ENCODE measurements around the gene NRTN. TPM values are rescaled to one million over a fixed set of nuclear protein-coding genes. Genes with fewer than 3 reads are reported as not detected.

Gene NRTN
- total RNA-seq, 1 donor from 2014 or later, result 5.4 TPM

DNA sequence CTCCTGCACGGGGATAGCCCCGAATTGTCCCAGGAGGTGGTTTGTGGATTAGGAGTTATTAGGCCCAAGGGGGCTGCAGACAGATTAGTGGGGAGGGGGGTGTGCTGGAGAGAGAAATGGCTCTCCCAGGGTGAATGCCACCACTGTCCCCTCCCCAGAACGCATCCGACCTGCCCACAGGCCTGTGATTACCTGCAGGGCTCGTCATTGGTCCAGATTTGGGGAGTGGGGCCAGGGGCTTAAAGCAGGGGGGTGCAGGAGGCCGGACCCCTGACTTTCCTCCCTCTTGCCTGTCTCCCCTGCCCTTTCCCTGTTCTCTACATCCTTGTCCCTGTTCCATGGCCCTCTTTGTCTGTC, 1.2 kb downstream of the NRTN start:
- Mint-ChIP-seq H3K27me3 (peaks cover 9% of the 10 kb centered on the region), H3K4me3 (peak overlapping the region; percentile 65), H3K27ac (peak overlapping the region; percentile 1), H3K4me1 (ENCODE audit: unreplicated experiment) (peaks cover 17% of the 10 kb centered on the region), H3K36me3 (no peaks in the 10 kb centered on the region), H3K9me3 (no peaks in the 10 kb centered on the region)
- TF ChIP-seq CTCF (conservative IDR thresholded peaks at IDR 0.05), result no peak
- DNase-seq (ENCODE audit: extremely low spot score, unreplicated experiment), result no peak

DNA sequence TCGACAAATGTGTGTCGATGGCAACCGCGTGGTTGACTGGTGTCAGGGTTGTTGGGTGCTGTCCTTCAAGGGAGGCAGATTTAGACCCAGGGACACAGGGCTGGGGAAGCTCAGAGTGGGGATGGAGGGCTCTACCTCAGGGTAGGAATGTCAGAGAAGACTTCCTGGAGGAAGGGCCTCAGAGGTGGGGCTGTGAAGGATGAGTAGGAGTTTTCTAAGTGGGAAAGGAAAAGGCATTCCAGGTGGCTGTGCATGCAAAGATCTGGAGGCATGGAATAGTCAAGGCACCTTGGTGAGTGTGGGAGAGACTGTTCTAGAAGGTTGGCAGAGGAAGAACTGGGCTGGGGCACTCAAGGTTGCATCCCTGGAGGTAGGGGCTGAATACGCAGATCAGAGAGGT, 2.0 kb downstream of the NRTN start:
- Mint-ChIP-seq H3K4me3 (peak overlapping the region; percentile 65), H3K36me3 (no peaks in the 10 kb centered on the region), H3K4me1 (ENCODE audit: unreplicated experiment) (peaks cover 14% of the 10 kb centered on the region), H3K27ac (peak overlapping the region; percentile 1), H3K27me3 (peaks cover 7% of the 10 kb centered on the region), H3K9me3 (no peaks in the 10 kb centered on the region)
- no peak for DNase-seq (ENCODE audit: extremely low spot score, unreplicated experiment)
- TF ChIP-seq CTCF (conservative IDR thresholded peaks at IDR 0.05), result no peak

DNA sequence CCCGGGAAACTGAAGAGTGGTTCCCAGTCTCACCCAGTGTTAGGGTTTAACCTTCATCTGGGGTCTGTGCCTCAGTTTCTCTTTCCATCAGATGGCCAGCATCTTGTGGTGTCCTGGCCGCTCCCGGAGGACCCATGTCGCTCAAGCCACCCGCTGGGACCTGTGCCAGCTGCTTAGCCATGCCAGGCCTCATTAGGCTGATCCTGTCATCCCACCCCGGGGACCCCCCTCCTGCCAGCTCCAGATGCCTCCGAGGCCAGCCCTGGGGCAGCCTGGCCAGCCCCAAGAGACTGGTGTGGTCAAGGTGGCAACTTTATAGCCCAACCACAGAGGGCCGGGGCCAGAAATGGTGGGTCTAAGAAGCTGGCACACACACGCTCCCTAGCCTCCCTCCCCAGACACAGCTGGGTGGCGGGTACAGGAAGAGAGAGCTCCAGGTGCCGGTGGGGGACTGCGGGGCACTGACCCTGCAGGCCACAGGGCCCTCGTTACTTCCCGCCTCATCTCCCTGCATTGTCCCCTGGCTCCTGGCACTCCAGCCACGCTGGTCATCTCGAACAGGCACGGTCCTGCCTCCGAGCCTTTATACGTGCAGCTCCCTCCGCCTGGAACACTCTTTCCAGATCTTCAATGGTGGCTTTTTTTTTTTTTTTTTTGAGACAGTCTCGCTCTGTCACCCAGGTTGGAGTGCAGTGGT, 3.4 kb downstream of the NRTN start:
- Mint-ChIP-seq H3K9me3 (no peaks in the 10 kb centered on the region), H3K27me3 (peaks cover 6% of the 10 kb centered on the region), H3K27ac (no peak overlapping the region), H3K4me3 (no peak overlapping the region), H3K36me3 (no peaks in the 10 kb centered on the region), H3K4me1 (ENCODE audit: unreplicated experiment) (peaks cover 6% of the 10 kb centered on the region)
- no peak for DNase-seq (ENCODE audit: extremely low spot score, unreplicated experiment)
- TF ChIP-seq CTCF (conservative IDR thresholded peaks at IDR 0.05), result no peak

DNA sequence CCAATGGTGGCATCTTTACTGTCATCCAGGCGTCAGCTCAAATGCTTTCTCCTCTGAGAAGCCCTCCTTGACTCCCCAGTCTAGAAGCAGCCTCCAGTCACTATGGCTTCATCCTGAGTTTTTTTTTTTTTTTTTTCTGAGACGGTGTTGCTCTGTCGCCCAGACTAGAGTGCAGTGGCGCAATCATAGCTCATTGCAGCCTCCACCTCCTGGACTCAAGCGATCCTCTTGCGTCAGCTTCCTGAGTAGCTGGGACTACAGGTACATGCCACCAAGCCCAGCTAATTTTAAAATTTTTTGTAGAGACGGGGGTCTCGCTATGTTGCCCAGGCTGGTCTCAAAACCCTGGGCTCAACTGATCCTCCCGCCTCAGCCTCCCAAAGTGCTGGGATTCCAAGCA, 4.2 kb downstream of the NRTN start:
- Mint-ChIP-seq H3K27me3 (peaks cover 5% of the 10 kb centered on the region), H3K4me1 (ENCODE audit: unreplicated experiment) (peaks cover 6% of the 10 kb centered on the region), H3K27ac (no peak overlapping the region), H3K9me3 (no peaks in the 10 kb centered on the region), H3K4me3 (no peak overlapping the region), H3K36me3 (no peaks in the 10 kb centered on the region)
- DNase-seq (ENCODE audit: extremely low spot score, unreplicated experiment), result no peak
- no peak for TF ChIP-seq CTCF (conservative IDR thresholded peaks at IDR 0.05)

DNA sequence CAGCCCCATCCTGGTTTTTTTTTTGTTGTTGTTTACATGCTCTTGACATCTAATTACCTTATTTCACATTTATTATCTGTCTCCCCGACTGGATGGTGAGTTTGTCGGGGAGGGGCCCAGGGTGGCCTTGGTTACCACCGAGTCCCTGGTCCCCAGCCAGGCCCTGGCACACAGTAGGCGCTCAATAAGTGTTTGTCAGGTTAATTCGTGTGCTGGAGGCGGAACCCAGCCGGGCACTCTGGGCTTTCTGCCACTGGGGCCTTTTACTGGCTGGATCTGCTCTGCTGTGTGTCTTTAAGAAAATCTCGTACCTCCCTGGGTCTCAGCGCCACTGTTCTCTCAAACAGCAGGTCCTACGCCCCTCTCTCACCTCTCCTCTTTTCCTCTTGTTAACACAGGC, 4.6 kb downstream of the NRTN start:
- Mint-ChIP-seq H3K27ac (no peak overlapping the region), H3K27me3 (peaks cover 1% of the 10 kb centered on the region), H3K4me1 (ENCODE audit: unreplicated experiment) (peaks cover 6% of the 10 kb centered on the region), H3K4me3 (no peak overlapping the region), H3K9me3 (no peaks in the 10 kb centered on the region), H3K36me3 (no peaks in the 10 kb centered on the region)
- DNase-seq (ENCODE audit: extremely low spot score, unreplicated experiment), result no peak
- no peak for TF ChIP-seq CTCF (conservative IDR thresholded peaks at IDR 0.05)

DNA sequence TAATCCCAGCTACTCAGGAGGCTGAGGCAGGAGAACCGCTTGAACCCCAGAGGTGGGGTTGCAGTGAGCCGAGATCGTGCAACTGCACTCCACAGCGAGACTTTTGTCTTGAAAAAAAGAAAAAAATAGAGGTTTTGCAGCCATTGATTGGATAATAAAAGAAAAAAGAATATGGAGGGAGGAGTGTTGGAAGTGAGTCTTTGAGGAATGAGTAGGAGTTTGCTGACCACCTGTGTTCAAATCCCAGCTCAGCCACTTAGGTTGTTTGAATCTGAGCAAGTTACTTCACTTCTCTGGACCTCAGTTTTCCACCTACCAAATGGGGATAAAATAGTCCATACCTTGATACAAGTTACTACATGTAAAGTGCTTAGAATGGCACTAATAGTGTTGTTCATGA, 6.2 kb downstream of the NRTN start:
- Mint-ChIP-seq H3K27me3 (peaks cover under 1% of the 10 kb centered on the region), H3K4me1 (ENCODE audit: unreplicated experiment) (peaks cover 6% of the 10 kb centered on the region), H3K9me3 (no peaks in the 10 kb centered on the region)

More for the DNA sequence above, 6.2 kb downstream of the NRTN start:
- no peak for TF ChIP-seq CTCF (conservative IDR thresholded peaks at IDR 0.05)
- Mint-ChIP-seq H3K4me3 (no peak overlapping the region), H3K36me3 (no peaks in the 10 kb centered on the region), H3K27ac (no peak overlapping the region)
- no peak for DNase-seq (ENCODE audit: extremely low spot score, unreplicated experiment)
